Cerebellar nuclear complex (tissue), 1 donor: ENCODE data around the gene KRTAP13-2.

Experiments
- DNase-seq, 2 experiments: peaks; one replicate each; lab custom pipeline; 2025; lab: John Stamatoyannopoulos, UW

The KRTAP13-2 gene, protein sequence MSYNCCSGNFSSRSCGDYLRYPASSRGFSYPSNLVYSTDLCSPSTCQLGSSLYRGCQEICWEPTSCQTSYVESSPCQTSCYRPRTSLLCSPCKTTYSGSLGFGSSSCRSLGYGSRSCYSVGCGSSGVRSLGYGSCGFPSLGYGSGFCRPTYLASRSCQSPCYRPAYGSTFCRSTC

DNA sequence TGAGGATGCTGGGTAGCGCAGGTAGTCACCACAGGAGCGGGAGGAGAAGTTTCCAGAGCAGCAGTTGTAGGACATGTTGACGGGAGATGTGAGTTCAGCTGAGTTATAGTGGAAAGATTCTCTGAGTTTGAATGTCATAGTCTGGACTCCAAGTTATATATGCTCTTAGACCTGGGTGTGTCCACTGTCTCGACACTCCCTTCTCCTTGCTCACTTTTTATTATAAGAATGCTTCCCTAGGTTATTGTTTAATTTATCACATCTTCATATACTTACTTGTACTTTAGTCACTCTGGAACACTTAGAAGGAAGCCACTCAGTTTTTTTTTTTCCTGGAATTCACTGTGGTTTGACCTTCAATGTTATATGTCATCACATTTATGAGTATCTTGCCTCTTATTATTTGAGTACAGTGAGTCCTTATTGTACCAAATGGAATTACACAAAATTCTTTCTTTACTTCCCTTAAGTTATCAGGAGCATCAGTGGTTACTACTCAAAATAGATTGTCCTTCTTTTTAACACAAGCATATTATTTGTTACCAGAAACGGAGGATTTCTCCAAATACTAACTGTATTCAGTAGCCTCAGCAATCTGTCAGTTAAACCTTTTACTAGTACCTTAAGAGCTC, at the start of gene KRTAP13-2:
Gene KRTAP13-2 (minus strand): TSS at position 133 of the 632 bp plus-strand sequence. CDS start 58 bp downstream, at position 75.
- DNase-seq, result no peak

DNA sequence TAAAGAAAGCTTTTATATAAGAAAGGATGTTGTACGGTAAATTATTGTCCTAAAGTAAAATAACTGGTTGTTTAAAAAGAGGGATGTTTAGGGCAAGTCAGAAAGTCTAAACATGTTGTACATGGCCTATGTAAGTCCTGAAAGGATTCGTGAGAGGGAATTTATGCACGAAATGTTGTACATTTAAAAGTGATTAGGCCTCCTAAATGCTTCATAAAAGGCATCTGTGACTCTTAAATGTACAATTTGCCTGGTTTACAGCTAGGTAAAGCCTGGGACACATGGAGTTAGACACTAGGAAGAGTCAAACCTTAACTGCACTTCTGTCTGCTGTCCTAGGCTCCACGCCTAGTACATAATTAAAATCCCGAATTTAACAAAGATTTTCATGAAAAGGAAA, 43.9 kb upstream of the KRTAP13-2 start:
- no peak for DNase-seq

DNA sequence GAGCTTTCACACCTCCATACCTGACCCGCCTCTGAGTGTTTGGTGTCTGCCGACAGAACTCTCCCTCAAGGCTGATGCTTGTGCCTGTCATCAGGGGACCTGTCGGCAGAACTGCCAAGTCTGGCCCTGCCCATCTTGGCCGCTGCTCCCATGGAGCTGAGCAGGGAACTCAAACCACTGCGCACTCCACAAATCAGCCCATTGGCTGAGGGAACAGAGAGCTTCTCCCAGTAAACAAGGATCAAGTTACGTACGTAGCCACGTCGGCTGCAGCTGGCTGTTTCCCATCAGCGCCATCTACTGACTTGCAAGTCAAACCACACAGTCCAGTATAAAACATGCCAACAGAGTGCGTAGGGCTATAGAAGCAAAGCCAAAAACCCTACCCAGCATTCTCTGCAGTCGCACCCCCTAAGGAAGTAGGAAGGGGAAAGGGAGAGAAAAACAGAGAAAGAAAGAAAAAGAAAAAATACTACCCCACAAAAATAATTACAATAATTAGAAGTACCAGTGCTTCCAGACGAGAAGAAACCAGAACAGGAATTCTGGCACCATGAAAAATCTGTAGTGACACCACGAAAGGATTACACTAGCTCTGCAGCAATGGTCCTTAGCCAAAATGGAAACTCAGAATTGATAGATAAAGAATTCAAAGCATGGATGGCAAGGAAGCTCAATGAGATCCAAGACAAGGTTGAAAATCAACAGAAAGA, 36.9 kb upstream of the KRTAP13-2 start:
- DNase-seq, result no peak

DNA sequence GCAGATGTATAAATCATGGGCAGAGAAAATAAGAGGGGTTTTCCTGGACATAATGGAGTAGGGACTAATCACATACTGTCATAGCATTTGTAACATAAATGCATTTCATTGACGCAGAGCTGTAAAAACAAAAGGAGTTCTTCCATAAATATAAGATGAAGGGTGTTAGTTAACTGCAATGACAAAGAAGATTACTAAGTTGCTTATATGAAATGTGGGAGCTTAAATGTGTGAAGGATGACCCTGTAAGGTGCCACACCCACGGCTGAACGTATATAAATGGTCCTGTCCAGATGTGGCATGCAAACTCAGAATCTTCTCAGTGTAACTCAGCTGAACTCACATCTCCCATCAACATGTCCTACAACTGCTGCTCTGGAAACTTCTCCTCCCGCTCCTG, 23.7 kb upstream of the KRTAP13-2 start, which contains the start of gene KRTAP13-1:
Gene KRTAP13-1 (plus strand): TSS at position 301 of the 400 bp plus-strand sequence. CDS start 56 bp downstream, at position 357.
- no peak for DNase-seq

DNA sequence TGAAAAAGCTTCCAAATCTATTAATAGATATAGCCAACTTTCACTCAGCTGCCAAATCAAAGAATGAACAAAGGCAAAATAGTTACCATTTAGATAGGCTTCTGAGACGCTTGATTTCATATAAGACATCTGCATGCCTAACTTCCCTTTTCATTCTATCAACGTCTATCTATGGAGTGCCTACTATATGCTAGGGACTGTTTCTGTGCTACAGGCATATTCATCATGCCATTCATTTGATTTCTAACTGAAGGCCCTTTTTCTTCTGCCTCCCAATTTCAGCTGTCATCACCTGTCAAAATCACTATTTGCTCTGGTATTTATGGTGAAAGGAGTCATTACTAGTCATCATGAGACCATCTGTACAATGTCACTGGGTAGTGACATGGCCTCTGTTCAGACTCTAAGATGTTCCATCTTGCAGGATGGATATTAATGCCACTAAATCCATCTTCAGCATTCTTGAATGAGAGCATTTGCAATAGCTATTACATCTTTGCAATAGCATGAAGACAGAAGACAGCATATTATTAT, 19.5 kb upstream of the KRTAP13-2 start:
- no peak for DNase-seq

DNA sequence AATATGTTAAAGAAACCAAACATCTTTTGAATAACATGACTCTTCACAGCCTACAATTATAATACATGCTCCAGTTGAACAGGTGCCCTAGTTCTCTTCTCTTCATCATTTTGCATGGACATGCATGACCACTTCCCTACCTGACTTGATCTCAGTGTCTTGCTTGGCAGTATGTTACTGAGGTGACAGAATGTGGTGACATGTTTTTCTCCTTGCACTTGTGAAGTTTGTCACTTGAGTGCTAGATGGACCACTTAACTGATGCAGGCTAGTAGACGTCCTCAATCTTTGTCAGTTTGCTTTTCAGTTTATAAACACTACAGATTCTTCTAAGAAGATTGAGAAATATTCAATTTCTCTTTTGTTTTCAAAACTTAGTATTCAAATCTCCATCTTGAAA, 10.1 kb upstream of the KRTAP13-2 start:
- DNase-seq, result no peak

DNA sequence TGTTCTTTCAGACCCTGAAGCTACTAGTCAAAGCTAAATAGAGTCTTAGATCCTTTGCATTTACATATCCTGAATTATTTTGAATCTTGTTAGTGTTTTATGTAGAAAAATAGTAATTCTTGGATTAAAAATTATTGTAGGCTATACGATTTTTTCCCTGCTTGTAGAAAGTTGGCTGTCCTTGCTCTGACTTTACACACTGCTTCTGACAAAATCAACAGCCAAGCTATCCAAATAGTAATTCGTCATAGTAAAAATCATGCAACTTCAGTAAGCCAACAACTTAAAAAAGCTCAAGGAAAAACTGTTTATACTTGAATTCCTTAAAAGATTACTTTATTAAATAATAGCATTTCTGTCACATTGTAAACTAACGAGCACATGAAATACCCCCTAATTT, 16.2 kb downstream of the KRTAP13-2 start:
- DNase-seq, result no peak

DNA sequence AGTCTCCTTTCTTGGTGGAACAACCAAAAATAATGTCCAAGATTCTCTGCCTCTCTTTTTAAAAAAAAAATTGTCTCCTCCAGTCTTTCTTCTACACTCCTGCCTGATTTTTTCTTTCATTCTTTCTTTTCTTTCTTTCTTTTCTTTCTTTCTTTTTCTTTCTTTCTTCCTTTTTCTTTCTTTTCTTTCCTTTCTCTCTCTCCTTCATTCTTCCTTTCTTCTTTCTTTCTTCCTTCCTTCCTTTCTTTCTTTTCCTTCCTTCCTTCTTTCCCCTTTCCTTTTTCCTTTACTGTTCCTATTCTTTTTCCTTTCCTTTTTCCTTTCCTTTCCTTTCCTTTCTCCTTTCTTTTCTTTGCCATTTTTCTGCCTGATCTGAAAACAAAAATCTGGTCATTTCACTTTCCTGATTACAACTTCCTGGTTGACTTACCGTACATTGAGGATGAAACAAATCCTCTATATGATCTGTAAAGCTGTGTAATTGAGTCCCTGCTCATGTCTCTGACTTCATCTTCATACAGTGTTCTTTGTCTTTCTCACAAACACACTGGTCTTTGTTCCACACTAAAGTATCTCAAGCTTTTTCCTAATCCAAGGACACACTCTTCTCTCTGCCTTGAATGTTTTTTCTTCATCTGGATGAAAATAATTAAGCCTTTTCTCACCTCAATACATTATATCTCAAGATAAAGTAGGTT, 17.6 kb downstream of the KRTAP13-2 start:
- no peak for DNase-seq

DNA sequence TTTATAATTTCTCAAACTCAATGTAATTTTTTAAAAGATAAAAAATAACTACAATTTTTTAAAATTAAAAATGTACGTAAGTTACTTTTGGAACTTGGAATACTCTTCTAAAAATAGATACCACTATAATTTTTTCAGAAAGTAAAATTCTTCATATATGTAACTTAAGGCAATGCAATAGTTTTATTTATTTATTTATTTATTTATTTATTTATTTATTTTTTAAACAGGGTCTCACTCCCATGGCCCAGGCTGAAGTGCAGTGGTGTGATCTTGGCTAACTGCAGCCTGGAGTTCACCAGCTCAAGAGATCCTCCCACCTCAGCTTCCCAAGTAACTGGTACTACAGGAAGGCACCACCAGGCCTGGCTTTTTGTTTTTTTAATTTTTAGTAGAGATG, 20.5 kb downstream of the KRTAP13-2 start:
- no peak for DNase-seq

DNA sequence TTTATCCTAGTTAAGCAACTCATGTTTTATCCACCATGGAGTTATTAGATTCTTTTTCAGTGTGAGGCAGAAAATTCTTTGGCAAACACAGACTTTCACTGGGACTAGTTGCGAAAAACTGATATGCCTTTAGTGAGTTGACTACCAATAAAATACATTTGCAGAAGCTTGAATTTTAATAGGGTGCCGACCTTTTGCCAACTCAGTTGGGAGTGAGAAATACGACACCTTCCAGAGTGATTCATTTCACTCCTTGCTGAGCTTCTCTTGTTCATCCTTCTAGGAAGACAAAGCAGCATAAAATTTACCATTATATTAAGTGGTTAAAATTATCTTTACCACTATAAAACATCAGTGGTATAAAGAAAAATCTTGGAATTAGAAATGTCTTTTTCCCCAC, 22.5 kb downstream of the KRTAP13-2 start:
- DNase-seq, result no peak

DNA sequence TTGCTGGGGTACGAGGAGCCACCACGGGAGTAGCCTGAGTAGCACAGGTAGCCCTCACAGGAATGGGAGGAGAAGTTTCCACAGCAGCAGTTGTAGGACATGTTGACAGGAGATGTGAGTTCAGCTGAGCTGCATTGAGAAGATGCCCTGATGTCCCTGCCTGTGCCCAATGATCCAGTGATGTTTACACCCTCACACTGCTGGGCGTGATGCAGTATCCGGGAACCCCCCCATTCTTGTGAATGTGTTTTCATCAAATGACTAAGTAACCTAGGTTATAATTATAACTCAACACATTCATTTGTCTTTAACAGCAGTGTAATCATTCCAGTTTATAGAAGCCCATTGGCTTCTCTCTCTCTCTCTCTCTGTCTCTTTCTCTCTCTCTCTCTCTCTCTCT, 23.6 kb downstream of the KRTAP13-2 start, which contains the start of gene KRTAP23-1:
Gene KRTAP23-1 (minus strand): TSS at position 101 of the 400 bp plus-strand sequence. CDS start 0 bp downstream, at position 101.
- DNase-seq, result no peak

DNA sequence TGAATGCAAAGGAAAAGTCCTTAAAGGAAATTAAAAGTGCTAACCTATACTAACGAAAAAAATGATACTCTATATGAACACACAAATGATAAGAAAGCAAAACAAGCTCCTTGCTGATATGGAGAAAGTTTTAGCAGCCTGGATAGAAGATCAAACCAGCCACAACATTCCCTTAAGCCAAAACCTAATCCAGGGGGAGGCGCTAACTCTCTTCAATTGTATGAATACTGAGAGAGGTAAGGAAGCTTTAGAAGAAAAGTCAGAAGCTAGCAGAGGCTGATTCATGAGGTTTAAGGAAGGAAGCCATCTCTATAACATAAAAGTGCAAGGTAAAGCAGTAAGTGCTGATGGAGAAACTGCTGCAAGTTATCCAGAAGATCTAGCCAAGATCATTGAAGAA, 27.1 kb downstream of the KRTAP13-2 start:
- no peak for DNase-seq

DNA sequence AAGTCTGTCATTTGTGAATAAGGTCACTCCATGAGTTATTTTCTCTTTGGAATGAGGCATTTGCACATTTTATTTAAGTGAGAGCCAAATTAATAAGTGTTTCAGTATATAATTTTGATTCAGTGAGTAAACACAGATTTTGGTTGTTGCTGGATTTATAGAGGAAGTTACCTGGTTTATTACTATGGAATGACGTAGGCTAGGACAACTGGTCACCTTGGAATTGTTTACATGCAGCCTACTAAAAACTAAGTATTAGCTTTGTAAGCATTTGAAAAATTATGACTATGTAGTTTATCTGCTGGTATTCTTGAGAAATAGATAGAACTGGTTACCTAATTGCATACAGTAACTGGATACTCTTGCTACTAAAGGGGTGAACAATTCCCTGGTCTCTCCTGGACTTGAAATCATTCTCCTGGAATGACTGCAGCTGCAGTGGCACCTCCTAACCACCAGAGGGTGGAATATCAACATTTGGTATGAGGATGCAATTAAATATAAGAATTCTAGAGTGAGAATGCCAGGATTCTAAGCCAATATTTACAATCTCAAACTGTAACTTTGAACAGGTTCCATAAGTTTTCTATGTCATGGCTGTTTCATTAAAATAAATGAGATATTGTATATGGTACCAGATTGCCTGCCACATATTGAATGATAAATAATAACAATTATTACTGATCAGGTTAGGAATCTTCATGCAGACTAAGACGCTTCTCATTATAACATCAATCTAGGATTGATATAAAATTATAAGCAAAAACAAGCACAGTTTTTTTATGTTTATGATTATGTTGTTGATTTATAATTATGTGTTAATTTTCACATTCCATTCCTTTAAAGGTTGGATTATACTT, 31.1 kb downstream of the KRTAP13-2 start:
- no peak for DNase-seq

DNA sequence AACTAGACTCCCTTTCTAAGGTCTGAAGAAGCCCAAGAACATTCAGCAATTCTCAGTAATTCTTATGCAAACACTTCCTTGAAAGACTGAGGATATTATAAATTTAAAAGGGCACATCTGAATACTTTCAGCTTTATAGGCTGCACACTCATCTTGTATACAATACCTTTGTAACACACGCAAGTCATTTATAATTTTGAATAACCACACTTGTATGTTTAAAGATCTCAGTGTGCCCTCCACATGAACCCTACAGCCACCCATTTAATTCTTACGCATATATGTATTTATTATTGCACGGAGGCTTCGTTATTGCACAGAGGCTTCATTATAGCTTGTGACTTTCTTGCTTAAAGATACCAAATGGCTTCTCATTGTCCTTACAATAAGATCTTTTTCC, 33.4 kb downstream of the KRTAP13-2 start:
- no peak for DNase-seq

DNA sequence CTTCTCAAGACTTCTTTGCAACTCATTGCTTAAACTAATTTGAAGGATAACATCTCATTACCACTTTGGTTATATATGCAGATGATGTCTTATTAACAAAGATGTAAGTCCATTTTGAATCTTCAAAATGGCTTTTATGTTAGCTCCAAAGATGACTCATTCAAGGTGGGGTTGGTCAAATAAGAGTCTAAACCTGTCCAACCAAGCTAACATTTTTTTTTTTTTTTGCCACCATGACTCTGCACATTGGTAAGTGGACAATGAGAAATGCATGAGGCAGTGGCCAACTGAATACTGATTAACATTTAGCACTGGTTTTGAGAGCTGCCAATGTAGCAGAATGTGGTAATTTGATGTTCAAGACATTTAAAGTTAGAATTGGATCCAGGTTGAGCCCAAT, 34.3 kb downstream of the KRTAP13-2 start:
- no peak for DNase-seq

DNA sequence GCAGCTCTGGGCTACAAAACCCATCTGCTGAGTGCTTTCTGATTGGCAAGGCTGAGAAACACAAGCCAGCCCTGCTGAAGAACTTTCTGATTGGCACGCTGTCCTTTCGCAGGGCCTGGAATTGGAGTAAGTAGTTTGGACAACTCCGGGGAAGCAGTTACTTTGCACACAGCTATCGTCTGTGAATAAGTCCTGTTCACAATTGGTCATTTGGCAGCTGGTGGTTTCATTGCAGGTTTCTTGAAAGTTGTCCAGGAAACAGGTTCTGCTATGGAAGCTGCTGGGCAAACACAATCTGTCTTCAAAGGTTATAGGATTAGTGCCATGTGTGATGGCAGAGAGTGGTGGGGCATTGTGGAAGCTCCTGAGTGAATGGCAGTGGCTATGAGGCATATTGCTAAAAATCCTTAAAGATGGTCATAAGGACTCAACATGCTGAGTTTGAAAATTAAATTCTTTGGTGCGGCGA, 34.8 kb downstream of the KRTAP13-2 start, which contains the start of gene KRTAP27-1:
Gene KRTAP27-1 (minus strand): TSS at position 419 of the 469 bp plus-strand sequence. CDS start 26 bp downstream, at position 393.
- no peak for DNase-seq

DNA sequence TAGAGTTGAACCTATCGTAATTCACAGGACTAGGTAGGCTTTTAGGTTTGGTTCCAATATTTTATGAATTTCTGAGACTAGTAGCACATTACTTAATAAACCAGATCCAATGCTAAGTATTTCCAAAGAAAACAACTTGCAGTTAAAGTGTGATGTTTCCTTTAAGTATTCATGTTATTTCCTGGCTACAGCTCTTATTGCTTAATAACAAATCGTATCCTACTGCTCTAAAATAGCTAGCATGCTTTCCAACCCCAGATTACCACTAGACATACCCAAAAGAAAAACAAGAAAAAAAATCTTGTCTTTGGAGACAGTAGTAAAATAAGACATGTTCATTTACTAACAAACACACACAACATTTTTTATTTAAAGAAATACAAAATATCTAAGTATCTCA, 35.5 kb downstream of the KRTAP13-2 start:
- DNase-seq, result no peak

DNA sequence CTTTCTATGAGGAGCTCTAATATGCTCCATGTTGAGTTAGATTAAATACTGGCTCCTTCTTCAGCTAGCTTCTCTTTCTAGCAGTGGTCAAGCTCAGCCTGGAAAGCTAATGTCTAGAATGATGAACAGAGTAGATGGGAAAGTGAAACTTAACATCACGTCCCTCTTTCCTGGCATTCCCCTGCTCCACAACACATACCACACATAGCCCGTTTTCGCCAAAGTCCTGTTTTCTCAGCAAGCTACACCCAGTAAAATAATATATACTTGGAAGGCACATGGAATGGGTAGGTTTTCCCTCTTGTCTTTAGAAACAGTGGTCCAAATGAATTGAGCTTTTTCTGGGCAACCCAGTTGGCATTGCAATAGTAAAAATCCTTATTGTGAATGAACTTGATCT, 38.3 kb downstream of the KRTAP13-2 start:
- no peak for DNase-seq

DNA sequence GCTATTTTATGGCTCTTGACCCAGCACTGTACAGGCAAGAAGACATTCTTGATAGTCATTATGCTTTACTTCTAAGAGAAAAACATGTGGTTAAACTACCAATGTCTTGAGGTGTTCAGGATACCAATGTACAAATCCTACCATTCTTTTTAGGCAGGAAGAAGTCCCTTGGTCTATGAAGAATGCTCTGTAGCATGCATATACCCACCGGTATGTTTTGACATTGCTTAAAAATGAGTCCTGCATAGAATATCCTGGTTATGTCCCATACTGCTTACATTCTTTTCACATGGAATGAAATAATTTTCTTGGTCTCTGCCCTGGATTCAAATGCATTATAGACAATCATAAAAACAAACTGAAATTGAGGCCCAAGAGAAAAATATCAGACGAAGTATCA, 39.4 kb downstream of the KRTAP13-2 start:
- DNase-seq, result no peak

DNA sequence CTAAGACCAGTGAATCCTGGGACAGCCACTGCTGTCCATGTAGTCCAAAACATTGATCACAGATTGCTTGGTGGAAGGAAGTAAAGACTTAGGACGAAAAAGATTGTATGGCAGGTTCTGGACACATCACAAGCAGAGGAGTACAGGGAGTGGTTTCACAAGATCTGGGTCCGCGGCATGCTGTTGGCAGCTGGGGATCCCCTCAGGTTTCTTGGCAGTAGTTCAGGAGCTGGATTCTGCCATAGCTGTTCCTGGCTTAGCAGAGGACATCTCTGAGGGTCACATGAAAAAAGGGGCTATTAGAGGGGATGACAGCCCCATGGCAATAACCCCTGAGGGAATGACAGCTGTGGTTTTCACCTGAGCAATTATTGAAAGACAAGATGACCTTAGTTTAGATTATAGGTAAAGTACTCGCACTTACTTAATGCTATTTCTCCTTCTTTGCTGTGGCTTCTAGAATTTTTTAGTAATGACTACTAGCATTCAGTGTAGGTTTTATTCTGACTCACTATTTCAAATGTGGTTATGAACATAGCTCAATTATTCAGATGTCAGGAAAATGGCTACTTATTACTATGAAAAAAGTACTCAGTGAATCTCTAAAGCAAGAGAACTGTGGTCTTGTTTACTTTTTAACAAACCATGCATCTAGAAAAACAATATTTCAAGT, 42.7 kb downstream of the KRTAP13-2 start:
- DNase-seq, result no peak
